GM08714 (cell line): Measurements from ENCODE around the gene ZNF76.
A peak's percentile ranks its signal among the peaks of the same experiment; 100 is the strongest.

ENCODE experiments used
- H3K4me3 ChIP-seq: fragments of 200-500 bp; sonication (Bioruptor generic); 2 replicates; pipeline ENCODE4 v1.5.1; 2014; ENCODE audit warnings: mild to moderate bottlenecking, low read length, inconsistent platforms
- ZNF274 ChIP-seq: IDR thresholded peaks from 2 replicates; pipeline ENCODE4 v1.6.1; 2012; ENCODE audit warnings: mild to moderate bottlenecking, low read depth, low read length

ZNF76 gene

DNA sequence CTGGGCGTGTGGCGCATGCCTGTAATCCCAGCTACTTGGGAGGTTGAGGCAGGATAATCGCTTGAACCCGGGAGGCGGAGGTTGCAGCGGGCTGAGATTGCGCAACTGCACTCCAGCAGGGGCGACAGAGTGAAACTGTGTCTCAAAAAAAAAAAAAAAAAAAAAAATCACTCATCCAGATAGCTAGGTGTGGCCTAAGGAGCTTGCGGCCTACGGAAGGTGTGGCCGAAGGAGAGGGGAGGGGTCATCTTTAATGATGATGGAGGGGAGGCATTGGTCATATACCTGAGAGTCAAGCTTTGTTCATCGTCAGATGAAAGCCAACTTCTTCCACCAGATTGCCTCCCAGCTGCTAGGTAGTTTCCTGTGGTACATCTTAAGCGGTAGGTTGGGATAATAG, 82.0 kb downstream of the ZNF76 start:
- TF ChIP-seq ZNF274: no peak
- H3K4me3 ChIP-seq: no peak overlapping the region

DNA sequence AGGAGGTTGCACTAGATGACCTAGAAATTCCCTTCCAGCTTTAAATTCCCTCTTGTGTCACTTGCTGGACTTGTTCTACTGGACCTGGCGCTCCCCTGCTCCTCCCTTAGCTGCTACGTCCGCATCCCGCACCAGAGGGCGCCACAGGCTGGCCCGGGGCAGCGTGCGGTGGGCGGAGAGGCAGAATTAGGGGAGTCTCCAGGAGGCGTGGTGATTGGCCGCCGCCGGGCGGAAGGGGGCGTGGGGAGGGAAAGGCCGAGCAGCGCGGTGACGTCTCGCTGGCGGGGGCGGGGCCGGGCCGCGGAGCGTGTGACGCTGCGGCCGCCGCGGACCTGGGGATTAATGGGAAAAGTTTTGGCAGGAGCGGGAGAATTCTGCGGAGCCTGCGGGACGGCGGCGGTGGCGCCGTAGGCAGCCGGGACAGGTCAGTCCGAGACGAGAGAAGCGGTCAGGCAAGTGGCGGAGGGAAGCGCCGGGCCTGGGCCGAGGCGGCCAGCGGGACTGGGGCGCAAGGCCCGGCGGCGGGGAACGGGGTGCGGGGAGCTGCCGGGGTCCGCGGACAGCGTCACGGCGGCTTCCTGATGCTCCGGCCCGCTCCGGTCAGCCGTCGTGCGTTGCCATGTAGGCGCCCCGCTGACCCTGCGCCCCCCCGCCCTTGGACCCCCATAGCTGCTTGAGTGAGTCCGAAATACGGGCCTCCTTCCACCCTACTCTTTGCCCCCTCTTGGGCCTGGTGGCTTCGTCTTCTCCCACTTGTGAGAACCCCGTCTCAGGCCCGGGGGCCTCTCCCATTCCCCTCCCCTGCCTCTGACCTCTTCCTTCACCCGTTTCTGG, 82.9 kb downstream of the ZNF76 start, which contains the start of gene PPARD:
Gene PPARD, plus strand, starts transcription at position 301 of the 834 bp plus-strand sequence. CDS start 68,530 bp downstream, outside the sequence.
- H3K4me3 ChIP-seq: peak within 1 kb of the TSS; percentile 81
- TF ChIP-seq ZNF274: no peak

GRCh38 chr6:35343092-35343834, 83.7 kb downstream of the ZNF76 start:
- peak overlapping the region; percentile 81 for H3K4me3 ChIP-seq
- no peak for TF ChIP-seq ZNF274

GRCh38 chr6:35343835-35344550, 84.5 kb downstream of the ZNF76 start:
- TF ChIP-seq ZNF274: no peak

More at GRCh38 chr6:35343835-35344550, 84.5 kb downstream of the ZNF76 start:
- peak overlapping the region; percentile 81; the same call in 1 of the 2 replicates for H3K4me3 ChIP-seq
